Mucosa of gallbladder (tissue), 1 donor: ENCODE data around the gene P2RX3. TPM values are rescaled to one million over a fixed set of nuclear protein-coding genes. Genes with fewer than 3 reads are reported as not detected.
A peak's percentile ranks its signal among the peaks of the same experiment; 100 is the strongest.
"Not testable (repeated sequence)": the region's sequence is repeated elsewhere in the genome, so short reads cannot be mapped to it uniquely, and the experiment has no call there.

Experiments used
- DNase-seq: peaks from one replicate; pipeline ENCODE4 v3.0.0-alpha.2; 2020; ENCODE audit warnings: low spot score
- total RNA-seq: library from RNA; stranded (reverse); gene quantifications from one replicate; pipeline ENCODE4 v1.2.1, GENCODE V29; 2021
- donor health status: DM: no; HTN: no; CAD: no.

P2RX3 gene
- total RNA-seq, 1 donor from 2014 or later = 0.40 TPM

DNA sequence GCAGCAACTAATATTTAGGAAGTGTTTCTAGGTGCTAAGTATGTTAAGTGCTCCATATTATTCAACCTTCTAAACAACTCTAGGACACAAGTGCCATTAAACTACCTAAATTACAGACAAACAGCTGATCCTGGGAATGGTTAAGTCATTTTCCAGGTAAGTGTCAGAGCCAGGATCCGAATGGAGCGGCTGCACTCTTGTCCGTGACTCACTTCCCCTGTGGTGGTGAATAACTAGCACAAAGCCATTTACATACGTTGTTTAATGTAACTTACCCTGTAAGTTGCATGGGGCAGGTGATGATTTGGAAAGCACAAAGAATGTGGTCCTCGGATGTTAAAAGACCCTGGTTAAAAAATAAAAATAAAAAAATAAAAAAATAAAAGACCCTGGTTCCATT is 61.1 kb downstream of the P2RX3 start:
- no peak for DNase-seq

DNA sequence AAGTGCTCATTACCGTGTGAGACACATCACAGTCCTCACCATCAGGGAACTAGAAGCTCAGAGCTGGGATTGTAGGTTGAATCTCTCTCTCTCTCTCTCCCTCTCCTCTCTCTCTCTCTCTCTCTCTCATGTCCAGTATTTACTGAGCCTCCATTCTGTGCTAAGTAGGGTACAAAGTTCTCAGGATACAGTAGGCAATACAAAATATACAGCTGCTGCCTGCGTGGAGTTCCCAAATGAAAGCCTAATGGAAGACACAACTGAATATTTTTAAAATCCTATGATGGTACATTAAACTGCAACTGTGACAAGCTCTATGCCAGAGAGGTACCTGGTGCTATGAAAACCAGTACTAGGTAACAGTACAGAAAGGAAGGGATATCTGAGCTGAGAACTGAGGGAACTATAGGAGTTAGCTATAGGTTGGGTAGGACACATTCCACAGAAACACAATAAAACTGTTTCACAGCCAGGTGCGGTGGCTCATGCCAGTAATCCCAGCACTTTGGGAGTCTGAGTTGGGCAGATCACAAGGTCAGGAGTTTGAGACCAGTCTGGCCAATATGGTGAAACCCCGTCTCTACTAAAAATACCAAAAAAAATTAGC is 61.9 kb downstream of the P2RX3 start:
- no peak for DNase-seq

DNA sequence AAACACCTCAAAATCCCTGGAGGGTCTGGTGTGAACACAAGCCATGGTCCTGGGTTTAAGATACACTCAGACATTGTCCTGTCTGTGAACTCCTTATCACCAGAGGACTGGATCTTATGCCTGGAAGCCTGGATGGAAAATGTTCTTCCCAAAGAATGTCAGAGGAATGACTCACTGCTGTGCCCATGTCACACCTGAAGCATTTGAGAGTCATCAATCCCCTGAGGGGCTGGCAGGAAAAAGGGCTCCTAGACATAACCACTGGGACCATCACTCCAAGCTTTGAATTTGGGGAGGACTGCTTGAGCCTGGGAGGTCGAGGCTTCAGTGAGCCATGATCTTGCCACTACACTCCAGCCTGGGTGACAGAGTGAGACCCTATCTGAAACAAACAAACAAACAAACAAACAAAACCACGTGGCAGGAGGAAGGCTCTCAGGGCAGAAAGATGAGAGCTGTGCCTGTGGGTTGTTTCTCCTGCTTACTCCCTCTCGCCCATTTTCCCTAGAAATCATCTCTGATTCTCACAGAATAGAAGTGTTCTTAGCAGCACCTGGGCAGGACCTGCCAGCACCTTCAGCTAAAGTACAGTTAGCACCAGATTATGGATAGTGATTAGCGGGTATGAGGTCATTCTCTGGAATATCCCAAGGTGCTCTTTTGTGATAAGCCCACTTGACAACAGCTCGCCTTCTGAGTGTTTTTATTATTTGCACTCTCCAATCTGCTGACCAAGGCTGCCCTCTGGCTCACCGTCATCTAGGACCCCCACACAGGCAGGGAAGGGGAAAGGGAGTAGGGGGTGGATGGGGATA is 64.2 kb downstream of the P2RX3 start:
- no peak for DNase-seq

DNA sequence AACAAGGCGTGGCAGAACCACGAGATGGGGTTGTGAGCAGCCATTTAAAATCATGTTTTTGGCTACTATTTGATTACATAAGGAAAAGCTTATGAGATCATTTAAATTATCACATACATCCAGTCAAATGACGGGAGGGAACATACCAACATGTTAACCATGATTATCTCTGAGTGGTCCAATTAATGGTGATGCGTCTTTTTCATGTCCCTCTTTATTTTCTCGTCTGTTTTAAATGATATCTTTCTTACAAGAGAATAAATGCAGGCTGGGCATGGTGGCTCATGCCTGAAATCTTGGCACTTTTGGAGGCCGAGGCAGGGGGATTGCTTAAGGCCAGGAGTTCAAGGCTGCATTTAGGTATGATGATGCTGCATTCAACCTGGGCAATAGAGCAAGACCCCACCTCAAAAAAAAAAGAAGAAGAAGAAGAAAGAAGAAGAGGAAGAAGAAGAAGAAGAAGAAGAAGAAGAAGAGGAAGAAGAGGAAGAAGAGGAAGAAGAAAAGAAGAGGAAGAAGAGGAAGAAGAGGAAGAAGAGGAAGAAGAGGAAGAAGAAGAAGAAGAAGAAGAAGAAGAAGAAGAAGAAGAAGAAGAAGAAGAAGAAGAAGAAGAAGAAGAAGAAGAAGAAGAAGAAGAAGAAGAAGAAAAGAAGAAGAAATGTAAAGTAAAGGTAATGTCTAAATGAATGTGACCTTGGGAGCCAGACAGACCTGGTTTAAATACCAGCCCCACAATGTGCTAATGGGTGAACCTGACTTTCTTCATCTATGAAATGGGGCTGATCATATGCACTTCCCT is 65.0 kb downstream of the P2RX3 start:
- not testable (repeated sequence) for DNase-seq

DNA sequence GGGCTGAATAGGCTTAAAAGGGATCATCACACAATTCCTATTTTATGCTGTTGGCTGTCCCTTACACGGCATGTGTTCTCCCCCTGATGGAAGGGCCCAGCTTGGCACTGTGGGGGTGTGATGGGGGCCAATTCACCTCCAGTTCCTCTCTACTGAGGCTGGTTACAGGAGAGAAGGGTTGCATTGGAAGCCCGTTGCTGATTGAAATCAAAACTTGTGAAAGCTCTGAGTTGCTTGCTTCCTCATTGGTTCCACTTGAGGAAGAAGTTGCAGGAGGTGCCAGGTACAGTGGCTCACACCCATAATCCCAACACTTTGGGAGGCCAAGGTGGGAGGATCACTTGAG is 65.6 kb downstream of the P2RX3 start:
- no peak for DNase-seq

DNA sequence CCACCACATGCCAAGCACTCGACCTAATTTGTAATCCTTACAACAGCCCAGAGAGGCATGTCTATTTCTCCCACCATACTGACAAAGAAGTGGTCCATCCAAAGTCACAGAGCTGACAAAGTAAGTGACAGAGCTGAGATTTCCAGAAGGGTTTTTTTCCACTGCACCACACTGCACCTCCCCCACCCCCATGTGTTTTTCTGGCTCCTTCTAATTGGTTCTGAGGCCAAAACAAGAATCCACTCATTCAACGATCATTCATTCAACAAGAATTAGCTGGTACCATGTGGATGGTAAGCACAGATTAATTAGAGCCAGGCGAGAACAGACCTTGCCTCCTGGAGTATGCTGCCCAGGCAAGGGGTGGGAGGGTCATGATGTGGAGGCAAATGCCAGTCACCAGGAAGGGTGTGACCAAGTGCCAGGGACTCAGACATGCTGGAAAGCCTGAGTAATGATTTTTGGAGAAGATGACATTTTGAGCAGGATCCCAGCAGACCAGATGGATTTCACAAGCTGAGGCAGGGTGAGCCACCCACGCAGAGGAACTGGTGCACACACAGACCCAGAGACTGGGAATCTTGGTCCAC is 67.2 kb downstream of the P2RX3 start:
- no peak for DNase-seq

DNA sequence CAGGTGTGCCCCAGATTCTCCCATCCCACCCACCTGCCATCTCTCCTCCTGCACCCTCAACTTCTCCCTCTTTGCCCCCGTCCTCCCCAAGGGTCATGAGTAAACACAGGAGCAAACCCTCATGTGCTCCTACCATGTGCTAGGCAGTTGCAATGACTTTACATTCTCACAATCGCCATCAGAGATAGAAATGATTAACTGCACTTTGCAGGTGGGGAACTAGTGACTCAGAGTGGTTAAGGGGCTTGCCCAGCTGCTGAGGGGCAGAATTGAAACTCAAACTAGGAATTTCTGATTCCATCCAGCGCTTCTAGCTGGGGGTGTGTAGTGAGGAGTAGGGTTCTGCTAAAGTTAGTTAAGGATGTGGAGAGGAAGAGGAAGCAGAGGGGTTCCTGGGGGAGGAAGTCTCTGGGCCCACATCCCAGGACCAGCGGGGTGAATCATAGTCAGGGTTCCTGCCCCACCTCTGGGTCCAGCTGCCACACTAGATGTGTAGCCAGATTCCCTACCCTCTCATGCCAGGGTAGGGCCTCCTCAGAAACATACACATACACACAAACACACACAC is 68.3 kb downstream of the P2RX3 start:
- no peak for DNase-seq

DNA sequence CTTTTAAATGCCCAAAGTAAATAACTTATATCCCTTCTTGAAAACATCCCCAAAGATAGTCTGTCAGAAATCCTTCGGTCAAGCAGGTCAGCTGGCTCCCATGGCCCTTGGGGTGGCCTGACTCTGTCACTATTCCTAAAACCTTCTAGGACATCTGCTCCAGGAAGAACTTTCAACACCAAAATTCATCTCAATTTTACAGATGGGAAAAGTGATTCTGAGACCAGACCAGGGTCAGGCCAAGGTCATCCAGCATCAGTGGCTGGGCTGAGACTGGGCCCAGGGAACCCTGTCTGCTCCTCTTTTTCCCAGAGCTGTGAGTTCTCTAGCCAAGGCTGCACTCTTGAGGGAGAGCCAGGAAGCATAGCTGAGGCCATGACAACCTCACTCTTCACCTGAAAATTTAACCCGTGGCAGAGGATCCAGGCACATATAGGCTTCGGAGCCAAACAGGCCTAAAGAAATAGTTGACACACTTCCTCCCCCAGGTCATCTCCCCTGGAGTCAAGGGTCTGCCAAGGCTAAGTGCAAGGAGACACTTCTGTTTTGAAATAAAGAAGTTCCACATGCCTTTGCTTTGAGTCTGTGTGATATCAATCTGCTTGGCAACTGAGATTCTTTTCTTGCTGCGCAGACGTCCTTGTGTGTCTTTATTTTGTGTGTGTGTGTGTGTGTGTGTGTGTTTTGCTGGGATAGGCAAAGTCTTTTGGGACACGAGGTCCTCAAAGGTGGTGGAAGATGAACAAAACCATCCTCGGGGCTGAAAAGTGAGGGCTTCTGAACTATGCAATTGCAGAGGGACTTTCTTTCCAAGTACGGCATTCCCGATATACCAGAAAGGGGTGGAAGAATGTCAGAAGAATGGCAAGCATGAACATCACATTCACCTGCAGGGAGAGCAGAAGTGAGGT is 69.1 kb downstream of the P2RX3 start:
- no peak for DNase-seq

DNA sequence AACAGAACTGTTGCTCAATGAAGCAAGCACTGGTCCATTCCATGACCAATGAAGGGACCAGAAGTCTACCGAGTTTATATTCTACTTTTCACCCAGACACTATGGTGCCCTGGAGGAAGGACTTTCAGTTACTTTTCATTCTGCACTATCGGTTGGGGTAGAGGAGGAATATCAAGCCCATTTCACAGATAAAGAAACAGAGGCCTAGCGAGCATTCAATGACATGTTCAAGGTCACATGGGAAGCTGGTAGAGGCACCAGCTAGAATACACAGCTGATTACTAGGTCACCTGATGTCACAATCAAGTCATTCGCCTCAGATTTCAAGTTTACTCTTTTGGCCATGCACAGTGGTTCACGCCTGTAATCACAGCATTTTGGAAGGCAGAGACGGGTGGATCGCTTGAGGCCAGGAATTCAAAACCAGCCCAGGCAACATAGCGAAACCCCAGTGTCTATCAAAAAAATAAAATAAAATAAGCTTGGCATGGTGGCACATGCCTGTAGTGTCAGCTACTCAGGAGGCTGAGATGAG is 69.9 kb downstream of the P2RX3 start:
- no peak for DNase-seq

DNA sequence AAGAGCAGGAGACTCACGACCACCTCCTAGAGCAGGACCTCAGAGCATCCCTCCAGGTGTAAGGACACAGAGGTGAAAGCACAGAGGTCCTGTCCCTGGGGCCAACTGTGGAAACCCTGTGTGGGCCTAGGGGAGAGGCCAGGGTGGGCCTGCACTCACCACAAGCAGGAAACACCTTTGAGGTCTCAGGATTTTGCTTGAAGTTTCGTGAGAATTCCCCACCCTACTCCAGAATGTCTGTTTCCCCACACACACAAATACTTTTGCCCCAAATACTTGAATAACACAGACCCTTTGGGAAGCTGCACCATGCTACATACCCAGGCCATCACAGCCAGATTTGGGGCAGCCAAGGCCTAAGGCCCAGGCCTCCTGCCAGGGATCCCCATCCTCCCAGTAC is 70.6 kb downstream of the P2RX3 start:
- DNase-seq = no peak

DNA sequence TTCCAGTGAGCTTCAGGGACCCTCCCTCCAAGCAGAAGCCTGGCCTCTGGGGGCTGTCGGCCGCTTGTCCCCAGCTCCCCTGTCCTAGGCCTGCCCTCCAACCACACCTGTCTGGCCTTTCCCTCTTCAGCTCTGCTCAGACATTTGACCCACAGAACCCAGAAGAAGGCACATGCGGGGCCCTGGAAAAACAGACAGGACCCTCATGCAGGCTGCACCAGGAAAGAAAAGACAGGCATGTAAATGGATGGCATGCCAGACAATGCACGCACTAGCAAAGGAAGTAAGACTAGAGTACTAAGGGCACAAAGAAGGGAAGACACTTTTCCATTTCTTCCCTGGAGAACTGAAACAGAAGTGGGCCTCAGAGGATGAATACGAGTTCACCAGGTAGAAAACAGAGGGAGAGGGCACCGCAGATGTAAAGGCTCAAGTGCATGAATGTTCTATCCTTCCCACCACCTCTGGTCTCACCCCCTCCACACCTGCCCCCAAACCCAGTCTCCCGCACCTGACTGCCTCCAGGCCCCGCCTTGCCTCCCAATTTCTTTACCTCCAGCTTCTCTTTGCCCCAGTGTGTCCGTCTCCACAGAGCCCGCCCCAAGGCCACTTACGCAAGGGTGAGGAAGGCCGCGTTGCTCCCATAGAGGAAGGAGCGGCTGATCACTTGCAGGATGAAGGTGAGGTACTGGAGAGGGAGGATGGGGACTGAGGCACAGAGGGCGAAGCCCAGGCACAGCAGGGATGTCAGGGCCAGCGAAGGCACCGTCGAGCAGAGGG is 71.4 kb downstream of the P2RX3 start:
- DNase-seq = no peak

DNA sequence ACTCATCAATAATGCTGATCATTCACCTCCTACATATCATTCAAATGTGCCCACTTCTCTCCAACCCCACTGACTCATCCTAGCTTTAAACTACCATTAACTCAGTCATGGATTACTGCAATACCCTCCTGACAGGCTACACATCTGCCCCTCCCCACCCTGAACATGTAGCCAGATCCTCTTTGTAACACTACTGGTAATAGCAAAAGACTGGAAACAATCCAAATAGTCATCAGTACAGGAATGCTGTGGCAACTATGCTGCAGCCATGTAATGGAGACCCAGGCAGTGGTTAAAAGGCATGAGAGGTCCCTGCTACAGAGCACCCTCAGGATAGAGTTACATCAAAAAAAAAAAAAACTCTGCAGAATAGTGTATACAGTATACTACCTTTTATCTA is 72.1 kb downstream of the P2RX3 start:
- no peak for DNase-seq

DNA sequence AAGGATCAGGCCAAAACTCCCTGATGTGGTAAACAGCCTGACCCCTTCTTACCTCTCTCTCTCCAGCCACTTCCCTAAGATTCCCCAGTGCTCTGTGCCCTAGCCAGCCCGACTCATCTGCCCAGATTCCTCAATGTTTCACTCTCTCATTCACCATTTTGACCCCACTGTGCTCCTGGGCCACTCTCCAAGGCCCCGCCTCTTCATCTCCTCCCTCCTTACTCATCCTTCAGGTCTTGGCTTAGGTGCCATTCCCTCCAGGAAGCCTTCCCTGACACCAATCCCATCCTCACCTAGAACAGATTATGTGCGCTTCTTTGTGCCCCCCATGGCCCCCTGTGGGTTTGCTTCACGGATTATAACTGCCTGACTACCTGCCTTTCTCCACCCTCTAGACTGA is 75.5 kb downstream of the P2RX3 start:
- DNase-seq = no peak

DNA sequence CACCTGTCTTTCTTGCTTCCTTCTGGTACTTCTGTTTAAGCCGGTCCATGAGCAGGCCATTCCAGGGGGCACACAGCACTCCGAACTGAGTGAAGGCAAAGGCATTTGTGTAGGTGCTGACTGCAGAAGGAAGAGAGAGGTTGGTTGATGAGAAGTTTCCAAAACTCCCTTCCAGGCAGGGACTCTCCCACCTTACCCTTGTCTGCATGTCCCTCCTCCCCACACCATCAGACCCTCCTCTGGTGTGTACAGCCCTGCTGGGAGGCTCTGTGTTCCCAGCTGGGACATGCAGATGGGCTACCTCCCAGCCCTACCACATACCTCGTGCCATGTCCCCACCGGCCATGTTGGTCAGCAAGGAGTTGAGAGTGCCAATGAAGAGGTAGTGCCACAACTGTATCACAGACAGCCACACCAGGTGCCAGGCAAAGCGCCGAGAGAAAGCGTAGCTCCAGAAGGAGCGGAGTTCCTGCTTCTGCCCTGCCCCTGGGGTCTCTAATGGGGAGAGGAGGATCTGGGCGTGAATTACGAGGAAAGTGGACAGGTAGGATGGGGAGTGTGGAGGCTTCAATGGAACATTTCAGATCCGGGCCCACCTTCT is 76.6 kb downstream of the P2RX3 start:
- no peak for DNase-seq

DNA sequence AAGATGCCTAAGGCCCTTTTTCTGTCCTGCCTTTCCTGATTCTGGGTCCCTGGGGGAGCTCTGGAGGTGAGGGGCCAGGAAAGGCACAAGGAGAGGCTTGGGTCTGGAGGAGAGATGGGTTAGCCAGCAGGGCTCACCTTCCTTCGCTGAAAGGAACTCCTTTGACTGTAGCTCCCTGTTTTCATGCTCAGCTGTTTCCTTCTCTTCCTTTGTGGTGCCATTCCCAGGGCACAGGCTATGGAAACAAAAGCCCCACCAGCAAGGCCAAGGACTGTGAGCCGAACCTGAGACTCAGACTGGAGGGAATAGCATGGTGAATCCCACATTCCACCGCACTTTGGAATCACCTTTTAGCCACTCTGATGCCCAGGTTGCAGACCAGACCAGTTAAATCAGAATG is 78.3 kb downstream of the P2RX3 start:
- no peak for DNase-seq

DNA sequence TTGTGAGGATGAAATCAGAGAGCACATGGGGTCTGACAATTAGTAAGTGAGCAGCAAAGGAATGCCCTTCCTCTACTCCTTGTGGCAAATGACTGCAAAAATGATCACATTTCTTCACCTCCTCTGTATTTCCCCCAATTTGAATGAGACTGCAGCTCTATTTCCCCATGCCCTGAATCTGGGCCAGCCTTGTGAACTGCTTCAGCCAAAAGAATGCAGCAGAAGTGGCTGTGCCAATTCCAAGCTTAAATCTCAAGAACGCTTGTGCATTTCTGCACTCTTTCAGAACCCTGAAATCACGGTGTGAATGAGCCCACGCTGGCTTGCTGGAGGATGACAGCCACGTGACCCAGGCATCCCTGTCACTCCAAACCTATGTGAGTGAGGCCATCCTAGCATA is 78.9 kb downstream of the P2RX3 start:
- DNase-seq = peak; percentile 34

DNA sequence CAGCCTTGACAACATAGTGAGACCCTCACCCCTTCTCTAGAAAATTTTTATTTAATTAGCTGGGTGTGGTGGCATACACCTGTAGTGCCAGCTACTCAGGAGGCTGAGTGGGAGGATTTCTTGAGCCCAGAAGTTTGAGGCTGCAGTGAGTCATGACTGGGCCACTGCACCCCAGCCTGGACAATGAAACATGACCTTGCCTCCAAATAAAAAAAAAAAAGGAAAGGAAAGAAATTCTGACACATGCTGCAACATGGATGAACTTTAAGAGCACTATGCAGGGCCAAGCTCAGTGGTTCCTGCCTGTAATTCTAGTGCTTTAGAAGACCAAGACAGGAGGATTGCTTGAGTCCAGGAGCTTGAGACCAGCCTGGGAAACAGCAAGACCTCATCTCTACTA is 80.0 kb downstream of the P2RX3 start:
- no peak for DNase-seq

DNA sequence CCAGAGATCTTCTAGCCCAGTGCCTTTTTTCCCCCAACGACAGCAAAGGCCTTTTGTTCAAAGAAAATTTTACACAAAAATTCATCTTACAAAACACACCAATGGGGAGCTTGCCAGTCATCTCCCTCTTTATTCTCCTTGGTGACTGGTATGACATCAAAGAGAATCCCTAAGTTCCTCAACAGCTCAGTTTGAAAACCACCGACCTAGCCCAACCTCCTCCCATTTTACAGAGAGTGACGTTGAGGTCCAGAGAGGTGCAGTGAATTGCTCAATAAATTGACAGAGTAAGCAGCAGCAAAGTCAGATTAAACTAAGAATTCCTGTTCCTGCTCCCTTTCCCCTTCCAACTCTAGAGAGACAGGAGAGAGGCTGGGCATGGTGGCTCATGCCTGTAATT is 81.0 kb downstream of the P2RX3 start:
- no peak for DNase-seq

DNA sequence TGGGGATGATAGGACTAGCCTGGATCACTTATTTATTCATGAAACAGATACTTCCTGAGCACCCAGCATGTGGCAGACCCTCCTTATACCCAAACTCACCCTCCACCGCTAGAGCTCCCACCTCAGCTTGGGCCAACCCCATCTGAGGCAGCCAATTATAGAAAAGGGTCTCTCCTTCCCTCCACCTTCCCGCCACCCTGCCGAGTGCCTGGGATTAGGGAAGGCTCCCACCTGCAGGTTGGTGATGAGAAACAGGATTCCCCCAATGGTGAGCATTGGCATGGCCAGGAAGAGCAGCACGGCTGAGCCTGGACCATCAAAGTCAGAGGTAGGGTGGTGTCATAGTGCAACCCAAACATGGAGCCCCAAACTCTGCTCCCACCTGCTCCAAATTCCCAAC is 82.9 kb downstream of the P2RX3 start:
- DNase-seq = no peak

DNA sequence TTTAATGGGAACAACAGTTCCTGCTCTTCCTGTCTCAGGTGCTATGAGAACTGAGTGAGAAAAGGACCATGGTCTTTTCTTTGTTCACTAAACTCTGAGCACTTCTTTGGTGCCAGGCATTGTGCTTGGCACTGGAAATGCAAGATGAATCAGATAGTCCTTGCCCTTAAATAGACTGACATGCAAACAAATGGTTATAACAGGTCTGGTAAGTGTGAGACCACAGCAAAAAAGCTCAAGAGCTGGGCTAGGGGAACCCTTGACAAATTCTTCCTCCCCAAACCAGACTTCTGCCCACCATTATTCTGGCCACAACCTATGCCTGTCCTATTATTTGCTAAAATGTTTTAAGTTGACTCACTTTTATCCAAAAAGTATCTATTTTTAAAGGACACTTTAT is 83.7 kb downstream of the P2RX3 start:
- no peak for DNase-seq
